Adipocyte (in vitro differentiated cells): Measurements from ENCODE around the gene ARFIP1.
A peak's percentile ranks its signal among the peaks of the same experiment; 100 is the strongest.

Experiments
- DNase-seq: peaks from one replicate; pipeline ENCODE4 v3.0.0-alpha.2; 2015; ENCODE audit warnings: low read depth
- H3K27me3 ChIP-seq: replicated peaks from 2 replicates; pipeline ENCODE4 v1.7.0; 2013; ENCODE audit warnings: mild to moderate bottlenecking, low read length, moderate library complexity; ENCODE audit not compliant: control insufficient read depth, insufficient read depth
- H3K36me3 ChIP-seq: 2 replicates; pipeline ENCODE4 v1.7.0; 2013; ENCODE audit warnings: low read length, mild to moderate bottlenecking, moderate library complexity; ENCODE audit not compliant: control insufficient read depth, insufficient read depth, severe bottlenecking
- H3K4me1 ChIP-seq: 2 replicates; pipeline ENCODE4 v1.7.0; 2013; ENCODE audit warnings: mild to moderate bottlenecking, low read length, moderate library complexity; ENCODE audit not compliant: control insufficient read depth, insufficient read depth
- H3K4me3 ChIP-seq: 2 replicates; pipeline ENCODE4 v1.7.0; 2013; ENCODE audit warnings: mild to moderate bottlenecking, low read length, moderate library complexity
- H3K9ac ChIP-seq: 2 replicates; pipeline ENCODE4 v1.7.0; 2013; ENCODE audit warnings: mild to moderate bottlenecking, low read length, moderate library complexity
- H3K9me3 ChIP-seq: 2 replicates; pipeline ENCODE4 v1.7.0; 2013; ENCODE audit warnings: mild to moderate bottlenecking, low read length, moderate library complexity; ENCODE audit not compliant: control insufficient read depth

The ARFIP1 gene

GRCh38 chr4:152795891-152796290 lies 16.1 kb downstream of the ARFIP1 start:
- Histone ChIP-seq H3K9ac (no peak overlapping the region), H3K9me3 (no peaks in the 10 kb centered on the region), H3K36me3 (no peaks in the 10 kb centered on the region), H3K27me3 (no peaks in the 10 kb centered on the region), H3K4me3 (no peak overlapping the region), H3K4me1 (no peaks in the 10 kb centered on the region)
- no peak for DNase-seq

- no peak overlapping the region for H3K9ac ChIP-seq
Measured at GRCh38 chr4:152803541-152803940, 23.8 kb downstream of the ARFIP1 start.

GRCh38 chr4:152805071-152805650 lies 25.4 kb downstream of the ARFIP1 start:
- H3K9me3 ChIP-seq = no peaks in the 10 kb centered on the region
- H3K36me3 ChIP-seq = no peaks in the 10 kb centered on the region
- H3K4me1 ChIP-seq = peaks cover 13% of the 10 kb centered on the region
- H3K4me3 ChIP-seq = no peak overlapping the region
- H3K9ac ChIP-seq = no peak overlapping the region
- H3K27me3 ChIP-seq = no peaks in the 10 kb centered on the region
- no peak for DNase-seq

More at GRCh38 chr4:152803541-152803940, 23.8 kb downstream of the ARFIP1 start:
- Histone ChIP-seq H3K4me1 (peaks cover 13% of the 10 kb centered on the region), H3K27me3 (no peaks in the 10 kb centered on the region), H3K9me3 (no peaks in the 10 kb centered on the region), H3K36me3 (no peaks in the 10 kb centered on the region), H3K4me3 (no peak overlapping the region)
- DNase-seq = no peak

- DNase-seq = peak; percentile 31
- H3K27me3 ChIP-seq = no peaks in the 10 kb centered on the region
- no peak overlapping the region for H3K9ac ChIP-seq
- peaks cover 13% of the 10 kb centered on the region for H3K4me1 ChIP-seq
- H3K9me3 ChIP-seq = no peaks in the 10 kb centered on the region
- no peaks in the 10 kb centered on the region for H3K36me3 ChIP-seq
- no peak overlapping the region for H3K4me3 ChIP-seq
Measured at GRCh38 chr4:152805818-152806217, 26.1 kb downstream of the ARFIP1 start.

DNA sequence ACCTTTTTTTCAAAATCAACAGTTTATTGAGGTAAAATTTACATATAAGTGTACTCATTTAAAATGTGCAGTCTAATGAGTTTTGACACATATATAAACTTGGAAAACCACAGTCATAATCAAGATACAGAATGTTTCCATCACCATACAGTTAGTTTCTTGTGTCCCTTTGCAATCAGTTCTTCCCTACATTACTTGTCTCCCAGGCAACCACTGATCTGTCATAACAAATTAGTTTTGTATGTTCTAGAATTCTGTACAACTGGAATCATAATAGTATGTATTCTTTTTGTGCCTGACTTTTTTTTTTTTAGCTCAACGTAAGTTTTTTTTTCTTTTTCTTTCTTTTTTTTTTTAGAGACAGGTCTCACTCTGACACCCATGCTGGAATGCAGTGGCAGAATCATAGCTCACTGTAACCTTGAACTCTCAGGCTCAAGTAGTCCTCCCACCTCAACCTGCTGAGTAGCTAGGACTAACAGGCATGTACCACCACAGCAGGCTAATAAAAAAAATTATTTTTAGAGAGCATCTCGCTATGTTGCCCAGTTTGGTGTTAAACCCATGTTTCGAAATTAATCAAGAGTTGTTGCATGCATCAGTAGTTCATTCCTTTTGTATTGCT lies 26.9 kb downstream of the ARFIP1 start:
- Histone ChIP-seq H3K27me3 (no peaks in the 10 kb centered on the region), H3K4me3 (no peak overlapping the region), H3K4me1 (peaks cover 13% of the 10 kb centered on the region), H3K9me3 (no peaks in the 10 kb centered on the region), H3K36me3 (no peaks in the 10 kb centered on the region), H3K9ac (no peak overlapping the region)
- DNase-seq = peak; percentile 70

DNA sequence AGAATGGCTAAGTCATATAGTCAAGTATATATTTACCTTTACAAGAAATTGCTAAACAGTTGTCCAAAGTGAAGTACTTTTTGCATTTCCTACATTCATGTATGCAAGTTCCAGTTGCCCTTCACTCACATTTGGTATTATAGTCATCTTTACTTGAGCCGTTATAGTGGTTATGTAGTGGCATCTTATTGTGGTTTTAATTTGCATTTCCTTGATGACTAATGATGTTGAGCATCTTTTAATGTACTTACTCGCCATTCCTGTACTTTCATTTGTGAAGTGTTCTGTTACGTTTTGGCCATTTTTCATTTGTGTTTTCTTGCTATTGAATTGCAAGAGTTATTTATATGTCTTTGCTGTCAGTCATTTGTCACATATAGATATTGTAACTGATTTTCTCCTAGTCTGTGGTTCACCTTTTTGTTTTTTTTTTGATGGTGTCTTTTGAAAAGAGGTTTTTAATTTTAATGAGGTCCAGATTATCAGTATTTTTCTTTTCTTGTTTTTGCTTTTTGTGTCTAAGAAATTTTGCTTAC lies 27.6 kb downstream of the ARFIP1 start:
- no peaks in the 10 kb centered on the region for H3K9me3 ChIP-seq
- H3K9ac ChIP-seq = no peak overlapping the region
- H3K4me3 ChIP-seq = no peak overlapping the region
- peaks cover 9% of the 10 kb centered on the region for H3K4me1 ChIP-seq
- H3K27me3 ChIP-seq = no peaks in the 10 kb centered on the region
- no peaks in the 10 kb centered on the region for H3K36me3 ChIP-seq
- DNase-seq = peak; percentile 38

- no peaks in the 10 kb centered on the region for H3K9me3 ChIP-seq
- no peak overlapping the region for H3K9ac ChIP-seq
- no peaks in the 10 kb centered on the region for H3K4me1 ChIP-seq
- no peaks in the 10 kb centered on the region for H3K27me3 ChIP-seq
- no peak for DNase-seq
- H3K4me3 ChIP-seq = no peak overlapping the region
- no peaks in the 10 kb centered on the region for H3K36me3 ChIP-seq
Measured at GRCh38 chr4:152808670-152809069, 28.9 kb downstream of the ARFIP1 start.

- H3K4me1 ChIP-seq = peaks cover 12% of the 10 kb centered on the region
- H3K4me3 ChIP-seq = no peak overlapping the region
- H3K27me3 ChIP-seq = no peaks in the 10 kb centered on the region
- H3K36me3 ChIP-seq = no peaks in the 10 kb centered on the region
- no peak overlapping the region for H3K9ac ChIP-seq
- no peak for DNase-seq
- no peaks in the 10 kb centered on the region for H3K9me3 ChIP-seq
Measured at GRCh38 chr4:152810715-152811287, 31.0 kb downstream of the ARFIP1 start.

DNA sequence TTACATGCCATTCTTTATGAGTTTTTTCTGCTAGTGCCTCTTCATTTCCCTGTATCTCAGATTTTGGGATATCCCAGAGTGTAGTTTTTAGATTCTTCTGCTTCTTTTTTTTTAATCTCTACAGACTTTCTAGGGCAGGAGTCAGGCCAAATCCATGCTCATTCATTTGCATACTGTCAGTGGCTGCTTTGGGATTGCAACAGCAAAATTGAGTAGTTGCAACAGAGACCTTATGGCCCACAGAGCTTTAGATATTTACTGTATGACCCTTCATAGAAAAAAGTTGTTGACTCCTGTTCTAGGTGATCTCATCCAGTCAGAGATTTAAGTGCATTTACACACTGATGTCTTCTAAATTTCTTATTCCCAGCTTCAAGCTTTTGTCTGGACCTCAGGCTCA lies 35.3 kb downstream of the ARFIP1 start:
- Histone ChIP-seq H3K4me1 (peaks cover 26% of the 10 kb centered on the region), H3K36me3 (peaks cover 5% of the 10 kb centered on the region), H3K27me3 (no peaks in the 10 kb centered on the region), H3K4me3 (peak overlapping the region; percentile 48), H3K9ac (no peak overlapping the region), H3K9me3 (no peaks in the 10 kb centered on the region)
- peak; percentile 45 for DNase-seq

GRCh38 chr4:152817331-152817730 lies 37.6 kb downstream of the ARFIP1 start:
- Histone ChIP-seq H3K27me3 (no peaks in the 10 kb centered on the region), H3K36me3 (peaks cover 5% of the 10 kb centered on the region), H3K4me3 (peak overlapping the region; percentile 35), H3K4me1 (peaks cover 26% of the 10 kb centered on the region), H3K9me3 (no peaks in the 10 kb centered on the region), H3K9ac (no peak overlapping the region)
- DNase-seq = peak; percentile 29

GRCh38 chr4:152819026-152819645 lies 39.4 kb downstream of the ARFIP1 start:
- peaks cover 26% of the 10 kb centered on the region for H3K4me1 ChIP-seq
- H3K9ac ChIP-seq = no peak overlapping the region
- H3K9me3 ChIP-seq = no peaks in the 10 kb centered on the region
- DNase-seq = no peak
- H3K27me3 ChIP-seq = no peaks in the 10 kb centered on the region
- no peak overlapping the region for H3K4me3 ChIP-seq
- H3K36me3 ChIP-seq = peaks cover 5% of the 10 kb centered on the region
